A673 (cell line): ENCODE results near the gene RGS21.

ENCODE experiments used
- CTCF ChIP-seq: fragments of 300-800, 200-600 bp; sonication (generic); conservative IDR thresholded peaks from 2 replicates; pipeline ENCODE4 v1.5.1; 2017; ENCODE audit warnings: low read depth, mild to moderate bottlenecking, antibody characterized with exemption, low read length, moderate library complexity, mixed read lengths
- EZH2 ChIP-seq: fragments of 200-600 bp; sonication (generic); IDR thresholded peaks from 2 replicates; pipeline ENCODE4 v1.6.1; 2017; ENCODE audit warnings: borderline replicate concordance, low read depth, mild to moderate bottlenecking, mixed read lengths, antibody characterized with exemption, low read length; ENCODE audit not compliant: poor library complexity, severe bottlenecking

- TF ChIP-seq CTCF: no peak
- no peak for TF ChIP-seq EZH2
Observed at GRCh38 chr1:192343344-192343743, 26.6 kb downstream of the RGS21 start.
